Bone marrow (tissue), 2 donors: ENCODE results near the gene ZNF593.

Source experiments
- DNase-seq, 2 donors: peaks; one replicate each; lab custom pipeline; 2025; lab: John Stamatoyannopoulos, UW

ZNF593 gene

GRCh38 chr1:26169198-26169554 lies 532 bp upstream of the ZNF593 start:
- no peak for DNase-seq

- no peak for DNase-seq
These were observed 739 bp downstream of the ZNF593 start for GRCh38 chr1:26170472-26170821.

DNA sequence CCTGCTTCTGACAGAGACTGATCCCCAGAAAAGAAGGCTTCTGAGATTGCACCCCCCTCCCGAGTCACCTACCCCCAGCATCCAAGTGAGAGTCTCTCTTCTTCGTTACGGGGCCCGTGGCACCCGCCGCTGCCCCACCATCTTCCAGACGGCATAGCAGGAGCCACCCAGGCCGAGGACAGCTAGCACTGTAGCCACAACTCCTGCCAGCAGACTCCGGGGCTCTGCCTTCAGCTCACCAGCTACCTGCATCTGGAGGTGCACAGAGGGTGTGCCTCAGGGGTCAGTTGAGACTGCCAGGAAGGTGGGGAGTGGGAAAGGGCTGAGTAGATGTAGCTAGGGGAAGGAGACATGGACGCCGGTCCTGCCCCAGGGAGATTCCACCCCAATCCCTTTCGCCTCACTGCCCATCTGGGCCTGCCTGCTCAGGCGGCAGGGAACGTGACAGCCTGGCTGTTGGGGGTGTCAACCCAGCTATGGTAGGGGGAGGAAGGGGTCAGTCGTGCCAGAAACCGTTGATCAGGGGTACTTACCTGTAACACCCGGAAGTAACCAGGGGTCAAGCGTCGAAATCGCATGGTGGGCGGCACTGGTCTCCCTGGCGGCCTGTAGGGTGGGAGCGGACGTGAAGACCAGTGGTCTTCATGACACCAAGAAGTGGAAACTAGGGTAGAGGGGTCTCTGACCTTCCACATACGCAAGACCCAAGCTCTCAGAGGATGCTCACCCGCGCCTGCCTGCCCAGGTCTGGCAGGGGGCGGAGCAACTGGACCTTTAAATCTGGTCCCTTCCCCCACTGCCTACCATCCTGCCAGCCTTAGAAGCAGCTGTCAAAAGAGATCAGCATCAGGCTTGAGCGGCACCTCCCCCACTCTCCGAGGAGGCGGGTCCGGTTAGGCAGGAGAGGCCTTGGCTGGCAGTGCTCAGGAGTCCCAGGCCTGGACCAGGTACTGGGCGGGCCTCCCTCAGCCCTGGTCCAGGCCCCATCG lies 1.7 kb downstream of the ZNF593 start, which contains the start of gene ZNF593OS:
Gene ZNF593OS, minus strand, starts transcription at position 749 of the 989 bp plus-strand sequence. Its CDS starts 171 bp downstream, at position 578.
- DNase-seq, result no peak

DNA sequence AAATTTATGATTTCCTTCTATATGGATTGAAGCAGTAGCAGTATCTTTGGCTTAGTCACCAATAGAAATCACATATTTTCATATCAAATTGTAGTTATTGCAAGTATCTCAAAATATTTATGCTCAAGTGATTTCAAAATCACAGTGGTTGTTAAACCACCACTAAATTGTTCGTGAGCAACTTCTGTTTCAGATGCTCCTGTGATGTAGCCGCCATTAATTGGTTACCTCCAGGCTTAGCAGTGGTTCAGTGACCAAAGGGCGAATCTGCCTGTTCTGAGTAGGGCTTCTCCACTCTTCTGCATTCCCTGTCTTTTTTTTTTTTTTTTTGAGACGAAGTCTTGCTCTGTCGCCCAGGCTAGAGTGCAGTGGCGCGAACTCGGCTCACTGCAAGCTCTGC lies 5.6 kb downstream of the ZNF593 start:
- DNase-seq, result no peak

DNA sequence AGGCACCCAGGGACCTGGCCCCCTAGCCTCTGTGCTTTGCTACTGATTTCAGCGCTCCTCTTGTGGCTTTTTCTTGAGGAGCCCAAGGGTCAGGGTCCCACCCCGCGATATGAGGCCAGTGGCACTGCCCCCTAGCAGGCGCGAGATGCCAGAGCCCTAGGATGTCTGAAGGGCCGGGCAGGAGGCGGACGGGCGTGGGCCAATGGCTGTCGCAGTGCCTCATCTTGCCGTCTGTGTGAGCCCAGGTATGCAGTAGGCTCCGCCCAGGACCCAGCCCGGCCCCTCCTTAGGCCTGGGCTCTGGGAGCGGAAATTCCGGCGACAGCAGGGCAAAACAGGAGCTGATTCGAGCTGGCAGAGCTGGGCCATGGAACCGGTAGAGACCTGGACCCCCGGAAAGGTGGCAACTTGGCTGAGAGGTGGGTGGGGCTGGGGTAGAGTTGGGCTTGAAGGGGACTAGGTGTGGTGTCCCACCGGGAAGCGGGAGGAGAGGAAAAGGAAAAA lies 7.5 kb downstream of the ZNF593 start, which contains the start of gene CNKSR1:
Gene CNKSR1, plus strand, starts transcription at position 310 of the 503 bp plus-strand sequence. Its CDS starts 57 bp downstream, at position 367.
- DNase-seq, result no peak

- no peak for DNase-seq
These were observed 10.3 kb downstream of the ZNF593 start for GRCh38 chr1:26180010-26180506.

DNA sequence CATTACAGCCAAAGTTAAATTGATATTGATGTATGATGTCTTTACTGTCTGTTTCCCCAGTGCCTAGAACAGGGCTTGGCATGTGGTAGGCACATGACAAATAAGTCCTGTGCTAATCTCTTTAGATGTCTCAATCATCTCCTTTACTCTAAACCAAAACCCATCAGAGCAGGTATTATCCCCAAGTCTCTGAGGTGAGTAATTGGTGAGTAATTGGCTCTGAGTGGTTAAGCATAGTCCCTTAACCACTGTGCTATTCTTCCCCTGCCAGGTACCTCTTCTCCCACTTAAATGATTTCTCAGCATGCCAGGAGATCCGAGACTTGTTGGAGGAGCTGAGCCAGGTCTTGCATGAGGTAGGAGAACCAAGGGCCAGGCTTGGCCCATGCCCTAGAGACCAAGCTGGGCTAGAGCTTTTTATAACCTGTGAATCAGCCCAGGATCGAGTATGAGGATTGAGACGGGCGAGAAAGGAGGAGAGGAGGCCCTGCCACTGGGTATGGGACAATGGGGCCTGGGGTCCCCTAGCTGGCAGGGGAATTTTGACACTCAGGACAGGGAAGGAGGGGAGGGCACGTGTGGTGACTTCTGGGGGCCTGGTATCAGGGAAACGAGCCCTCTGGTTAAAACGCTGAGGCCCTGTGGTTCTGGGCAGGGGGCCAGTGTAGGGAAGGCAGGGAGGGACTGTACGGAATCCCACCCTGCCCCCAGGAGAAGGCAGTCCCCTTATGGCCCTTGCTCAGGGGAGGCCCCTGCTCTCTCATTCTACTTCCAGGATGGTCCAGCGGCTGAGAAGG lies 12.1 kb downstream of the ZNF593 start:
- no peak for DNase-seq

GRCh38 chr1:26182383-26182696 lies 12.6 kb downstream of the ZNF593 start:
- DNase-seq, result no peak

DNA sequence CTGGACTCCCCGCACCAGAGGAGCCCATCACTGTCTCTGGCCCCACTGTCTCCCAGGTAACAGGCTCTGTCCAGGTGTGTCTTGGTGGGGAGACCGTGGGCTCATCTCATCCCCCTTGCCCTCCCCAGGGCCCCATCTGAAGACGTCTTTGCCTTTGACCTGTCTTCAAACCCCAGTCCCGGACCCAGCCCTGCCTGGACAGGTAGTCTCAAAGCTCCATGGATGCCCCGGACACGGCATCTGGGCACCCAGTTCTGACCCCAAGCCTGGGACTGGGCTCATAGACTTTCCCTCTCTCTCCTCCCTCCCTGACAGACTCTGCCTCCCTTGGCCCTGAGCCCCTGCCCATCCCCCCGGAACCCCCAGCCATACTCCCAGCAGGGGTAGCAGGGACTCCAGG lies 14.4 kb downstream of the ZNF593 start:
- DNase-seq, result no peak

DNA sequence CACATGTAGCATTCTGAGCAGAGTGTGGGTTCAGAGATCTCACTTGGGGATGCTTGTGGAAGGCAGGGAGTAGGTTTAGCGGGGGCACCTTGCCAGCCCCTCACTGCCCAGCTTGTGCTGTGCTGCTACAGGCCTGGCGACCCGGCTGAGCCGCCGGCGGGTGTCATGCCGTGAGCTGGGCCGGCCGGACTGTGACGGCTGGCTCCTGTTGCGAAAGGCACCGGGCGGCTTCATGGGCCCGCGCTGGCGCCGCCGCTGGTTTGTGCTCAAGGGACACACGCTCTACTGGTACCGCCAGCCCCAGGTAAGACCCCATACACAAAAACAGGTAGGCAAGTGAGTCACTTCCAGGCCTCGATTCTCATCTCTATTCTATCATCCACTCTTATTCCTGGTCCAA lies 15.2 kb downstream of the ZNF593 start:
- no peak for DNase-seq

- no peak for DNase-seq
These were observed 18.2 kb downstream of the ZNF593 start for GRCh38 chr1:26187882-26188281.

- DNase-seq, result no peak
These were observed 18.8 kb downstream of the ZNF593 start for GRCh38 chr1:26188477-26188876.

DNA sequence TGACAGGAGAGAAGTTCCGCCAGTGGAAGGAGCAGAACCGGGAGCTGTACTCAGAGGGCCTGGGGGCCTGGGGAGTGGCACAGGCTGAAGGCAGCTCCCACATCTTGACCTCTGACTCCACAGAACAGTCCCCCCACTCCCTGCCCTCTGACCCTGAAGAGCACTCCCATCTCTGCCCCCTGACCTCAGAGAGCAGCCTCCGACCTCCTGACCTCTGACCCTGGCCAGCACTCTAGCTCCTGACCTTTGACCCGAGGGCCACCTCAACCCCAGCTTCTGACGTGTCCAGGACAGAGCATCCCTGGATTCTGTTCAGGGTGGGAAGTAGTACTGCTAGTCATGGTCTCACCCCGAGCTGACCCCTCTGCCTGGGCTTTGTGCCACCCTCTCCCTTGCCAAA lies 19.6 kb downstream of the ZNF593 start:
- DNase-seq, result no peak

DNA sequence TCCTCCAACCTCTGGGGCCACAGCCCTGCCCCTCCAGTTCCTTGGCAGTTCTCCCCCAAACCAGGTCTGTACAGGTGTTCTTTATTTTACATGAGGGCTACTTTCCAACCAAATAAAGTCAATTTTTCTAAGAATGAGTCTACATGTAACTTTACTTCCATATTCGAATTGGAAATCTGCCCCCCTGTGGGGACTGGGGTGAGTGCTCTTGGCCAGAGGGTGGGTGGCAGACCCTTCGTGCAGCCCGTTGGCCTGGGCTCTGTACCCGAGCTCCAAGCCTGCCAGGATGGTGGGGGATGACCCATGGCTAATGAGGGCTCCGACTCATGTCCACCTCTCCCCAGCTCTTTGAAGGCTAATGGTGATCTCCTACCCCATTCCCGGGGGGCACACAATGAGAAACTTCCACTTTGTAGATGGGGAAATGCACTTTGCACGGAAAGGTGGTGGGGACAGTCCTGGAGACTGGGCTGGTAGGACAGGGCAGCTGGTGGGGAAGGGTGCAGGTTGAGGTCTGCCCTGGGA lies 20.1 kb downstream of the ZNF593 start:
- DNase-seq, result no peak

DNA sequence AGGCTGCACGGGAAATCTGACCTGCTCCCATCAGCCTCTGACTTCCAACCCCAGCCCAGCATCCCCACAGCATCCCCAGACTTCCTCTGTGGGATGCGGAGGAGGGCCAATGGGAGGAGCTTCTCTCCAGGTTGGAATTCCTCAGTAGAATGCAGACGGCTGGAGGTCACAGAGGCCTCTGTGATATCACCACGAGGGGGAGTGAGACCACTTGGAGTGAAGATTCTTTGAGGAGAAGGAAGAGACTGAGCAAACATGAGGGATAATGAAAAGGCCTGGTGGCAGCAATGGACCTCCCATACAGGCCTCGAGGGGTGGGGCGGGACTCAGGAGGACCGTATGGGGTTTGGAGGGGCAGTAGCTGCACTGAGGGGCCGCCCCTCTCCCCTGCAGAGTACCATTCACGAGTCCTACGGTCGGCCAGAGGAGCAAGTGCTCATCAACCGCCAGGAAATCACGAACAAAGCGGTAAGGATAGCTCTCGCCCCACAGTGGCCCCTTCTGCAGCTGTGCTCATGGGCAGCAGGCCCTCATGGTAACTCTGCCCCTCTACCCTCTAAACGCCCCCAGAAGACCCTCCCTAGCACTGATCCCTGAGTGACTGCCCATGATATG lies 20.8 kb downstream of the ZNF593 start, which contains the start of gene CATSPER4:
Gene CATSPER4, plus strand, starts transcription at position 230 of the 615 bp plus-strand sequence. Its CDS starts 26 bp downstream, at position 256.
- DNase-seq, result peak in 1 of 2 donors; percentile 13

GRCh38 chr1:26191739-26192138 lies 22.0 kb downstream of the ZNF593 start:
- no peak for DNase-seq

- DNase-seq, result no peak
These were observed 26.1 kb downstream of the ZNF593 start for GRCh38 chr1:26195805-26196204.

- DNase-seq, result no peak
These were observed 27.6 kb downstream of the ZNF593 start for GRCh38 chr1:26197301-26197700.

DNA sequence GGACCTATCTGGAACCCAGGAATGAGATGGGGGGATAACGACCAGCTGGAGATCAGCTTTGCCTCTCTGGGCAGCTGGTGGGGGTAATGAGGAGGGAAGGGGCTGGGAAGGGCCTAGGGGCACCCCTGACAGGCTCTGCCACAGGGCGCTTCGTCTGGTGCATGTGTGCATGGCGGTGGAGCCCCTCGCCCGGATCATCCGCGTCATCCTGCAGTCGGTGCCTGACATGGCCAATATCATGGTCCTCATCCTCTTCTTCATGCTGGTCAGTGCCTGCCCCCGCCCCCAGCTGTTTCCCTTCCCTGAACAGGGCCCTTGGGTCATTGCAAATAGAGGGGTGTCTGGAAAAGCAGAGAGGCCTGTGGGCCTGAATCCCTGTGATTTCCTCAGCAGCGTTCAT lies 28.1 kb downstream of the ZNF593 start:
- no peak for DNase-seq

- DNase-seq, result no peak
These were observed 30.7 kb downstream of the ZNF593 start for GRCh38 chr1:26200413-26200812.

GRCh38 chr1:26203642-26204318 lies 34.1 kb downstream of the ZNF593 start:
- DNase-seq, result no peak
